Smooth muscle cell (in vitro differentiated cells): ENCODE data around the gene TSEN54. TPM values are rescaled to one million over a fixed set of nuclear protein-coding genes. Genes with fewer than 3 reads are reported as not detected.

Experiments
- DNase-seq: peaks from one replicate; lab custom pipeline; 2025; ENCODE audit not compliant: unreplicated experiment; lab: John Stamatoyannopoulos, UW
- H2AFZ ChIP-seq: fragments of 200-600 bp; sonication (generic); 2 replicates; pipeline ENCODE4 v1.6.0; 2016; ENCODE audit warnings: antibody characterized with exemption, low read depth, mild to moderate bottlenecking
- H3F3A ChIP-seq: fragments of 200-600 bp; sonication (generic); 2 replicates; pipeline ENCODE4 v1.6.0; 2017; ENCODE audit warnings: antibody characterized with exemption, low read depth
- H3K27ac ChIP-seq: fragments of 200-600 bp; sonication (generic); 2 replicates; pipeline ENCODE4 v1.5.1; 2016; ENCODE audit warnings: low read depth, mild to moderate bottlenecking
- H3K27me3 ChIP-seq: fragments of 200-600 bp; sonication (generic); 2 replicates; pipeline ENCODE4 v1.6.1; 2016; ENCODE audit warnings: low read depth, mild to moderate bottlenecking
- H3K36me3 ChIP-seq: fragments of 200-600 bp; sonication (generic); 2 replicates; pipeline ENCODE4 v1.5.1; 2016; ENCODE audit warnings: low read depth
- H3K4me1 ChIP-seq: fragments of 200-600 bp; sonication (generic); 2 replicates; pipeline ENCODE4 v1.5.1; 2016; ENCODE audit warnings: low read depth
- H3K4me2 ChIP-seq: fragments of 200-600 bp; sonication (generic); 2 replicates; pipeline ENCODE4 v1.6.0; 2016; ENCODE audit warnings: mild to moderate bottlenecking
- H3K4me3 ChIP-seq: fragments of 200-600 bp; sonication (generic); 2 replicates; pipeline ENCODE4 v1.5.1; 2016; ENCODE audit warnings: mild to moderate bottlenecking
- H3K79me2 ChIP-seq: fragments of 200-600 bp; sonication (generic); 2 replicates; pipeline ENCODE4 v1.6.0; 2016; ENCODE audit warnings: low read depth, mild to moderate bottlenecking
- H3K9ac ChIP-seq: fragments of 200-600 bp; sonication (generic); 2 replicates; pipeline ENCODE4 v1.6.0; 2016; ENCODE audit warnings: low read depth
- H3K9me3 ChIP-seq: fragments of 200-600 bp; sonication (generic); replicated peaks from 2 replicates; pipeline ENCODE4 v1.5.1; 2016; ENCODE audit warnings: low read depth
- H4K20me1 ChIP-seq: fragments of 200-600 bp; sonication (generic); 2 replicates; pipeline ENCODE4 v1.6.0; 2016; ENCODE audit warnings: low read depth
- CTCF ChIP-seq: fragments of 200-600 bp; sonication (generic); IDR thresholded peaks from 2 replicates; pipeline ENCODE4 v1.5.1; 2017; ENCODE audit warnings: borderline replicate concordance, mild to moderate bottlenecking, antibody characterized with exemption; ENCODE audit not compliant: insufficient read depth, poor library complexity, severe bottlenecking
- WGBS: methylation state at CpG from one replicate; pipeline ENCODE4 v1.1.7; 2016; ENCODE audit warnings: low lambda C conversion rate; 5-methylcytosine and 5-hydroxymethylcytosine counted together
- polyA plus RNA-seq: library from polyadenylated mRNA; unstranded; fragments of >200 nt; fragmentation: Nextera tagmentation; extraction: Ambion mirVana; gene quantifications from 2 replicates; pipeline ENCODE4 v1.2.1, GENCODE V29; 2016
- total RNA-seq: library from RNA; depleted of rRNA; stranded (reverse); fragments of >200 nt; gene quantifications from 2 replicates; pipeline ENCODE4 v1.2.3, GENCODE V29; 2014

TSEN54 gene
- total and polyA plus RNA-seq, 2 experiments from 2014 or later, result 15.1 TPM

- Histone ChIP-seq H3K36me3 (no peaks in the 10 kb centered on the region), H3K9ac (no peak overlapping the region), H2AFZ (no peak overlapping the region), H3K4me2 (no peak overlapping the region), H4K20me1 (no peaks in the 10 kb centered on the region), H3K9me3 (no peaks in the 10 kb centered on the region), H3K4me3 (no peak overlapping the region), H3K4me1 (no peaks in the 10 kb centered on the region), H3K27me3 (no peaks in the 10 kb centered on the region), H3F3A (no peaks in the 10 kb centered on the region), H3K79me2 (no peaks in the 10 kb centered on the region), H3K27ac (no peak overlapping the region)
- DNase-seq, result no peak
- WGBS, result 96% methylated on average over 31 of the region's 31 CpGs
- no peak for TF ChIP-seq CTCF
Observed at GRCh38 chr17:75568412-75569255, 52.3 kb downstream of the TSEN54 start.

DNA sequence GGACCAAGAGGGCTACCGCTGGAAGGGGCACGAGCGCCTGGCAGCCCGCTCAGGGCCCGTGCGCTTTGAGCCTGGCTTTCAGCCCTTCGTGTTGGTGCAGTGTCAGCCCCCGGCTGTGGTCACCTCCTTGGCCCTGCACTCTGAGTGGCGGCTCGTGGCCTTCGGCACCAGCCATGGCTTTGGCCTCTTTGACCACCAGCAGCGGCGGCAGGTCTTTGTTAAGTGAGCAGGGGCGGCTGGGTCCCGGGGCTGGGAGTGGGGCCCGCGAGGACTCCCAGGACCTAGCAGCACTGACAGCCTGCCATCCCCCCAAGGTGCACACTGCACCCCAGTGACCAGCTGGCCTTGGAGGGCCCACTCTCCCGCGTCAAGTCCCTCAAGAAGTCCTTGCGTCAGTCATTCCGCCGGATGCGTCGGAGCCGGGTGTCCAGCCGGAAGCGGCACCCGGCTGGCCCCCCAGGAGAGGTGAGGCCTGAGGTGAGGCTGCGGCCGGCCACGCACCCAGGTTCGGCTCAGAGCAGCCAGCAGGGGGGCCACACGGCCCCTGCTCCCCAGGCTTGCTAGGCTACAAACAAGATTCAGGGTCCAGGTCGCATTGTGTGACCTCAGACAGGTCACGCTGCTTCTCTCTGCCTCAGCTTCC lies 53.8 kb downstream of the TSEN54 start:
- no peak overlapping the region for H2AFZ ChIP-seq
- no peaks in the 10 kb centered on the region for H4K20me1 ChIP-seq

DNA sequence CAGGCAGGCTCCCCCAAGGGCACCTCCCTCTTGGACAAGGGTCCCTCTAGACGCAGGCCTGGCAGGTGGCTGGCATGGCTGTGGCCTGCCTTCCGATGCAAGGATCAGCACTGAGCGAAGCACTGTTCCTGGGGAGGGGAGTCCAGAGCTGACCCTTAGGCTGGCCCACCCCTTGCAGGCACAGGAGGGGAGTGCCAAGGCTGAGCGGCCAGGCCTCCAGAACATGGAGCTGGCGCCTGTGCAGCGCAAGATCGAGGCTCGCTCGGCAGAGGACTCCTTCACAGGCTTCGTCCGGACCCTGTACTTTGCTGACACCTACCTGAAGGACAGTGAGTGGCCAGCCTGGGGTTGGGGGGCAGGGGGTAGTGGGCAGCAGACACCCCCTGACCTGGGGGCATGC lies 54.4 kb downstream of the TSEN54 start:
- no peak for DNase-seq
- no peaks in the 10 kb centered on the region for H3K4me1 ChIP-seq
- no peak for TF ChIP-seq CTCF
- H3K27me3 ChIP-seq, result no peaks in the 10 kb centered on the region
- H3K27ac ChIP-seq, result no peak overlapping the region
- no peaks in the 10 kb centered on the region for H4K20me1 ChIP-seq
- H2AFZ ChIP-seq, result peak overlapping the region; percentile 62
- H3K9me3 ChIP-seq, result no peaks in the 10 kb centered on the region
- no peaks in the 10 kb centered on the region for H3F3A ChIP-seq
- H3K79me2 ChIP-seq, result no peaks in the 10 kb centered on the region
- H3K9ac ChIP-seq, result no peak overlapping the region
- no peak overlapping the region for H3K4me3 ChIP-seq
- no peak overlapping the region for H3K4me2 ChIP-seq
- WGBS, result 89% methylated on average over 11 of the region's 11 CpGs
- no peaks in the 10 kb centered on the region for H3K36me3 ChIP-seq

More for the DNA sequence above, 53.8 kb downstream of the TSEN54 start:
- Histone ChIP-seq H3K27me3 (no peaks in the 10 kb centered on the region), H3K9ac (no peak overlapping the region), H3K4me1 (no peaks in the 10 kb centered on the region), H3F3A (no peaks in the 10 kb centered on the region), H3K79me2 (no peaks in the 10 kb centered on the region), H3K27ac (no peak overlapping the region), H3K36me3 (no peaks in the 10 kb centered on the region), H3K9me3 (no peaks in the 10 kb centered on the region), H3K4me2 (no peak overlapping the region), H3K4me3 (no peak overlapping the region)
- TF ChIP-seq CTCF, result no peak
- WGBS, result 97% methylated on average over 35 of the region's 35 CpGs
- DNase-seq, result no peak
